Esophagus muscularis mucosa (tissue), 4 donors: ENCODE measurements around the gene SLCO2B1.

Source experiments
- CTCF ChIP-seq, 3 experiments: fragments of 200-600 bp in 2 of 3; fragments of 450-650 bp in 1 of 3; sonication (generic) in 2 of 3; IDR thresholded peaks; one replicate each; pipeline ENCODE4 v1.5.1; 2017 to 2019; ENCODE audit warnings: antibody characterized with exemption in 3 of 3, mild to moderate bottlenecking in 2 of 3, moderate library complexity in 1 of 3
- EP300 ChIP-seq: sonication (generic); formaldehyde crosslinking; IDR thresholded peaks from one replicate; pipeline ENCODE4 v1.6.1; 2017; ENCODE audit warnings: antibody characterized with exemption
- POLR2A ChIP-seq: fragments of 450-650 bp; IDR thresholded peaks from one replicate; pipeline ENCODE4 v1.6.1; 2017; ENCODE audit warnings: antibody characterized with exemption, moderate library complexity, mild to moderate bottlenecking, low read depth
- POLR2AphosphoS5 ChIP-seq, 2 donors: sonication (generic); formaldehyde crosslinking; IDR thresholded peaks; one replicate each; pipeline ENCODE4 v1.6.1; 2017; ENCODE audit warnings: antibody characterized with exemption in 2 of 2

- TF ChIP-seq POLR2A (no peak), CTCF (IDR thresholded peaks at IDR 0.05) (no peak), POLR2AphosphoS5 (IDR thresholded peaks at IDR 0.05) (peak; percentile 10 to 30), EP300 (no peak)
Observed at GRCh38 chr11:75174781-75175370, 24.0 kb downstream of the SLCO2B1 start.
